HG02938 (cell line): ENCODE data around the gene ZNF18.
"Not testable (repeated sequence)": the region's sequence is repeated elsewhere in the genome, so short reads cannot be mapped to it uniquely, and the experiment has no call there.

Experiments used
- ATAC-seq: cut with Tn5 transposase; IDR thresholded peaks from one replicate; pipeline ENCODE4 v1.9.1; 2021; ENCODE audit warnings: mild to moderate bottlenecking, moderate library complexity; ENCODE audit not compliant: unreplicated experiment

The ZNF18 gene

DNA sequence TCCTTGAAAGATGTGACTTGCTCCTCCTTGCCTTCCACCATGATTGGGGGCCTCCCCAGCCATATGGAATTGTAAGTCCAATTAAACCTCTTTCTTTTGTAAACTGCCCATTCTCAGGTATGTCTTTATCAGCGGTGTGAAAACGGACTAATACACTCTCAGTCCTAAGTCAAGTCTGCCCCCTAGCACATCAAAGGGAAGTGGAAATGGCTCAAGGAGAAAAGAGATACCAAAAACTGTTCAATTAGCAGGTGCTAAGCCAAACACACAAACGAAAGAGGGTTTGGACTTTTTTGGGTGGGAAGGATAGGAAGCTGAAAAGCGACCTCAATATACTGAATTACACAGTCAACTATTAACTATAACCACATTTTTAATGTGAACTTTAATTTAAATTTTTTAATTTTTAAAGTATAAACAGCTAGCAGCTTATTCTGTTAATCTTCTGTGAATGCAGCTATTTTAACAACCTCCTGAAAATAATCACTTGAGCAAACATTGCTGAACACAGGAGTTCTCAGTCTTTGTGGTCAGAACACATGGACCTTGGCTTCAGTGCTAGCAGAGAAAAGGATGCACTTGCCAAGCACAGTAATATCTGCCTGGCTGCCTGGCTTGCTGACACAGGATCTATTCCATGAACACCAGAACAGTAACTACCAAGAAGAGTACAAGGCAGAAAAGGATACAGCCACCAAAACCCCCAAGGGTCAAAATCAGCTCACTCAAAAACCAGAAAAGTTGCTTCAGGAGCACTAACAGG is 10.9 kb downstream of the ZNF18 start:
- no peak for ATAC-seq

DNA sequence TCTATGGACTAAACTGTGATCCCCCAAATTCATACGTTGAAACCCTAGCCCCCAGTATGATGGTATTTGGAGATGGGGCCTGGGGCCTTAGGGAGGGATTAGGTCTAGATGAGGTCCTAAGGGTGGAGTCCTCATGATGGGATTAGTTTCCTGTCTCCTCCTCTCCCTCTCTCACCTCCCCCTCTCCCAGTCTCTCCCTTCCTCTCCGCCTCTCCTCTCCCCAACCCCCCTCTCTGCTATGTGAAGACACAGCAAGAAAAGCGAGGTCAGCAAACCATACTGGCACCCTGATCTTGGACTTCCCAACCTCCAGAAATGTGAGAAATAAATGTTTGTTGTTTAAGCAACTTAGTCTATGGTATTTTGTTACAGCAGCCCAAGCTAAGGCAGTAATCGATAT is 15.4 kb downstream of the ZNF18 start:
- no peak for ATAC-seq

DNA sequence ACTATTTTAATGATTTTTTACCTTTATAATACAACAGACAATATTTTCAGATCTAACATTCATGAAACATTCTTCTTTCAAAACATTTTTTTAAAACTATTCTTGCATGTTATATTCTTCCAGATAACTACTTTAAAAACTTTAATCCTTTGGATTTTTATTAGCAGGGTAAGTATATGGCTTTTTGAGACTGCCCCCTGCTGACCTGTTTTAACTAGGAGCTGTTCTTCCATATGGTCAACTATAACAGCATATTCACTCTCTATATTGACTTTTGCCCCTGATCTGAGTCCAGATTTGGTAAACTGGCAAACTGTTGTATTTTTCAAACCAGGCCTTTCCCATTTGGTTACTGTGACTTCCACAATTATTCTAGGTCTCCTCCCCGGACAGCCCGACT is 16.5 kb downstream of the ZNF18 start:
- no peak for ATAC-seq

DNA sequence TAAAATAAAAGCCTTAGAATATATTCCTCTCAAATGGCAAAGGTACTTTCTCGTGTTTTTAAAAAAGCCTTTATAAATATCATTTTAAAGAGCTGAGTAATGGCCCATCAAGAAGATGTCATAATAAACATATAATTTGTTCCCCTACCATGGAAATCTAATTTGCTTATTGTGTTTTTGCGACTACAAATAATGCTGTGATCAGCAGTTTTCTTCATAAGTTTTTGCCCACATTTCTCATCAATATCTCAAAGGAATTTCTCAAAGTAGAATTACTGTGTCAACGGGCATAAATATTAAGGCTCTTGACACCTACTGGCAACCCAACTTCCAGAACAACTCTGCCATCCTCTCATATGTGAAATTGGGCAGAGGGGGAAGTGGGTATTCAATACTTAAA is 17.5 kb downstream of the ZNF18 start:
- ATAC-seq: no peak

DNA sequence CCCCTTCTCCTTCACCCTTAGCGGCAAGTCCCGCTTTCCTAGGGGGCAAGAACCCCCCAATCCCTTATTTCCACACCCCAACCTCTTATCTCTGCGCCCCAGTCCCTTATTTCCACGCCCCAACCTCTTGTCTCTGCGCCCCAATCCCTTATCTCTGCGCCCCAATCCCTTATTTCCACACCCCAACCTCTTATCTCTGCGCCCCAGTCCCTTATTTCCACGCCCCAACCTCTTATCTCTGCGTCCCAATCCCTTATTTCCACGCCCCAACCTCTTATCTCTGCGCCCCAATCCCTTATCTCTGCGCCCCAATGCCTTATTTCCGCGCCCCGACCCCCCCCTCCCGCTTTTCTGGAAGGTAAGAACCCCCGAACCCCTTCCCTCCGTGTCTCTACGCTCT is 24.5 kb downstream of the ZNF18 start:
- not testable (repeated sequence) for ATAC-seq

DNA sequence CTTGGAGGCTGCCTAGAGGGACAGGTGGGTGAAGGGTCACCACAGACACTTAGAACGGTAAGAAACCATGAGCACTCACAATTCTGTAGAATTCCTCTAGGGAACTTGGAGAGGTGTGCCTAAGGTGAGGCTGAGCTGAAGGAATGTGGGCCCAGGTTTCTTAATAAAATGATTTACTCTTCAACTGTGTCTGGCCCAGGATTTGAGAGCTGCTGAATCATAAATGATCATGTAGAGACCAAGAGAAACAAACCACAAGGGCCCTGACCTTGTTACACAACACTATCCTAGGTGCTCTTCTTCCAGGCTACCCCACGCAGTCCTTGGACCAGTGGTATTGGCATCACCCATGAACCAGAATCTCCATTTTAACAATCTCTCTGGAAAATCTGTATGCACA is 27.7 kb downstream of the ZNF18 start:
- no peak for ATAC-seq

DNA sequence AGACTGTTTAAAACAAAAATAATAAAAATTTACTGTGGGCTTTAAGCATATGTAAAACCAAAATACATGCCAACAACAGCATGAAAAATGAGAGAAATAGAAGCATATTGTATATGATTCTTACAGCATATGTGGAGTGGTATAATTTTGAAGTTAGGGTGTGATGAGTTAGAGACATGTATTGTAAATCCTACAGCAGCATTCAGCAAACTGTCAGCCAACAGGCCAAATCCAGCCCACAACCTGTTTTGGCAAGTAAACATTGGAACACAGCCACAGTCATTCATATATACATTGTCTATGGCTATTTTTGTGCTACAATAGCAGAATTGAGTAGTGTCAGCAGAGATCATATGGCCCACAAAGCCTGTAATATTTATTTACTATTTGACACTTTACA is 42.3 kb downstream of the ZNF18 start:
- no peak for ATAC-seq

DNA sequence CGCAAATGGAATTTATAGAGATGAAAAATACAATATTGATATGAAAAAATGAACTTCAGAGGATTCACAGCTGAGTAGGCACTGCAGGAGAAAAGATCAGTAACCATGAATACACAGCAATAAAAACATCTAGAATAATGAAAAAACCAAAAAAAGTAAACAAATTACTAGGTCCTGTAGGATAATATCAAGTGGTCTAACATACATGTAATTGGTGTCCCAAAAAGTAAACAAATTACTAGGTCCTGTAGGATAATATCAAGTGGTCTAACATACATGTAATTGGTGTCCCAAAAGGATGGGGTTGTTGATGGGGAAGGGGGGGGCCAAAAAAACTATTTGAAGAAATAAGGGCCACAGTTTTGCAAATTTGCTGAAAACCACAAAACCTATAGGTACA is 43.4 kb downstream of the ZNF18 start:
- no peak for ATAC-seq

DNA sequence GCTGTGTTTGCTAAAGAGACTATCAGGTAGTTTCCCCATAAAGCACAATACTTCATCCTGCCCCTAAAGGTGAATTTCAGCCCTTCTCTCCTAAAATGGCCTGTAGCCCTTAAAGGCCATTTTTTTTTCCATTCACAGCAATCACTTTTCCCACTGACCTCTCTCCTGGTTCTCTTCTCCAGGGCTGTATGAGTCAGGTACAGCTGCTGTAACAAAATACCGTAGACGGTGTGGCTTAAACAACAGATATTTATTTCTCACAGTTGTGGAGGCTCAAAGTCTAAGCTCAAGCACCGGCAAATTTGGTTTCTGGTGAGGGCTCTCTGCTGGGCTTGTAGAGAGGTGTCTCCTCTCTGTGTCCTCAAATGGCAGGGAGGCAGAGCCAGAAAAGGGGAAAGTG is 44.7 kb downstream of the ZNF18 start:
- no peak for ATAC-seq

DNA sequence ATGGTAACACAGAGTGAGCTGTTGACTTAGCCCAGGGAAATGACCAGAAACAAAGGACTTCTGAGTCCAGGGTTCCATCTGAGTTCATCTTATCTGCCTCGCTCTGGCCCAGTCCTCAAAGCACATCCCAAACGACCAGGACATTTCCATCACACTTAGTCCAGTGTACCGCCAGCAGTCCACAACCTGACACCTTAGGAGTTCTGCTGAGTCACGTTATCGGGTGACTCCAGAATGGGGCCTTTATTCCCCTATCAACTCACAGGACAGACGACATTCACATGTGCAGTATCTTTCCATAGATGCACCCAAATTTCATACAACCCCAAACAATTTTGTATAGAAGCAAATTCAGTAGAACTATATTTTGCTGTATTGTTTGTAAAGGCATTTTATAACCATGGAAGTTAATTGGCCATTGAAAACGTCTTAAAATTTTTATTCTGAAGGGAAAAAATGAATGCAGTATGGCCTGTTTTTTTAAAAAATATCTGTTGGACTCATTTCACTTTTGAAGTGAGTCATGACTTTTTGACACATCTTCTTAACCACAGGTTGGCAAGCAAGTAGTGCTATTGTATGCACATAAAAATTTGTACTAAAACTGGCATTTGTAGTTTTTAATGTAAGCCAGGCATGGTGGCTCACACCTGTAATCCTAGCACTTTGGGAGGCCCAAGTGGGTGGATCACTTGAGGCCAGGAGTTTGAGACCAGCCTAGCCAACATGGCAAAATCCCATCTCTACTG is 46.3 kb downstream of the ZNF18 start:
- ATAC-seq: no peak

DNA sequence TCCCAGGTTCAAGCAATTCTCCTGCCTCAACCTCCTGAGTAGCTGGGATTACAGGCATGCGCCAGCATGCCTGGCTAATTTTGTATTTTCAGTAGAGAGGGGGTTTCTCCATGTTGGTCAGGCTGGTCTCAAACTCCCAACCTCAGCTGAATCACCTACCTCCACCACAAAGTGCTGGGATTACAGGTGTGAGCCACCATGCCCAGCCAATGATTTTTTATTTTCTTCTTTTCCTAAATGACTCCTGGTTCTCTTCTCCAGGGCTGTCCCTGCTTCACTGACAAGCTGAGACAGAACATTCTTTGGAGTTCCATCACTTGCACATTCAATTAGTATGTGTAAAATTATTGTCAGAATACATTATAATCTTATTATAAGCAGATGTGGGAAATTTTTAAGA is 47.7 kb downstream of the ZNF18 start:
- ATAC-seq: not testable (repeated sequence)

DNA sequence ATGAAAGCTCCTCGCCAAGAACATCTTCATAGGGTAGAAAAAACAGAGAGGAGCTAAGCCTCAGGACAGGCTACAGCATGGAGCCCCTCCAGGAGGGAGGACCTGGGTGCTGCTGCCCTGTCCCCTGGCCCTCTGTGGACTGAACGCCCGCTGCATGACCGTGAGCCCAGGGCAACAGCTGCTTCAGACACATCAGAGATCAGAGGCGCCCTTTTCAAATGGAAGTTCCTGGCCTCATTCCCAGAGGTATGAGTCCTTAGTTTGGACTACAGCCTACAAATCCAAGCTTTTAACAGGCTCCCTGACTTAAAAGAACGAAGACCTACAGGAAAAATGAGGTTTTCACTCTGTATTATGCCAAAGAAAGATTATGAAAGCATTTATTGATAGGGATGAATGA is 48.5 kb downstream of the ZNF18 start:
- no peak for ATAC-seq

DNA sequence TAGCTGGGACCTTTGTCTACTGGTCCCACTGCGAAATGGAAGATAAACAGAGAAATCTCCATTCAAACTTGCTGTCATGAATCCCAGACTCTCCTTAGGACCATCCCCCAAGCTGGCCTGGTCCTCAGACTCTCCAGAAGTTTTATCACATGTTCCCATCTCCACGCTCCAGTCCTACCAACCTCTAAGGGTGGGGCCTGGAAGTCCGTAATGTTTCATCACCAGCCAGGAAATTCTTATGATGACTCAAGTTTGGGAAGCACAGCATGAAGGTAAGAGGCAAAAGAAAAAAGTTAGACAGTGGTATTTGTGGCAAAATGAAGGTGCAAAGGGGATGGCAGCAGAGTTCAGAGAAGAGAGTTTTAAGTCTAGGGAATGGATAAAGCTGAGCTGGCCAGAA is 52.7 kb downstream of the ZNF18 start:
- ATAC-seq: no peak

DNA sequence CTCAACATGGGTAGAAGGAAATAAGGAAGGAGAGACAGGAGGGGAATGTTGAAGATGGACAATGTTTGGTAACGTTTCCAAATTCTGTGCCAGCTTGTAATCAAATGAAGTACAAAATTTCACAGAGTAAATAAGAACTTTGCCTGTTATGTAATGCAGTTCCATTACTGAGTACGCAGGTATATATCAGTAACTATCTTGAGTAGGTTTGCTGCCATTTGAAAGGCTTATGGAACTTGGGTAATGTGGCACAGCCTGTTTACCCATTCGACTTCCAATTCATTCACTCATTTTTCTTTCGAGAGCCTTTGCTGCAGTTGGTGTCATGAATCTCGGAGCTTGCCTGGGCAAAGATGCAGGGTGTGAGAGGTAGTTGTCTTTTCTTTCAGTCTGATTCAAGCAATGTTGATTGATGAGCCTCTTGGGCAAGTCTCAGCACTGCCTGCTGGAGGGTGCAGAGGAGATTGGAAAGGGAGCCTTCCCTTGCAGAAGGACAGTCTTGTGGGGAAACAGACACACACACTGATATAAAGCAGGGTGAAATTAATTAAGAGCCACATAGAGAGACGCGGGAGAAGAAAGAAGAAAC is 53.4 kb downstream of the ZNF18 start:
- ATAC-seq: no peak

DNA sequence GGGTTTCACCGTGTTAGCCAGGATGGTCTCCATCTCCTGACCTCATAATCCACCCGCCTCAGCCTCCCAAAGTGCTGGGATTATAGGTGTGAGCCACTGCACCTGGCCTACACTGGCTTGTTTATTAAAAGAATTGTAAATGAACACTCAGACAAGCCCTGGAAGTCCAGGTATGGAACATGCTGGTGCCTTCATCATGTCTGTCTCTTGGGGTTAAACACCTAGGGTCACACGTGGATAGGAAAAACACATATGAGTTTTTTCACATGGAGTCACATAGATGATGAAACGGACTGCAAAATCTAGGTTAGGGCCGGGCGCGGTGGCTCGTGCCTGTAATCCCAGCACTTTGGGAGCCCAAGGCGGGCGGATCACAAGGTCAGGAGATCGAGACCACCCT is 54.2 kb downstream of the ZNF18 start:
- ATAC-seq: not testable (repeated sequence)

DNA sequence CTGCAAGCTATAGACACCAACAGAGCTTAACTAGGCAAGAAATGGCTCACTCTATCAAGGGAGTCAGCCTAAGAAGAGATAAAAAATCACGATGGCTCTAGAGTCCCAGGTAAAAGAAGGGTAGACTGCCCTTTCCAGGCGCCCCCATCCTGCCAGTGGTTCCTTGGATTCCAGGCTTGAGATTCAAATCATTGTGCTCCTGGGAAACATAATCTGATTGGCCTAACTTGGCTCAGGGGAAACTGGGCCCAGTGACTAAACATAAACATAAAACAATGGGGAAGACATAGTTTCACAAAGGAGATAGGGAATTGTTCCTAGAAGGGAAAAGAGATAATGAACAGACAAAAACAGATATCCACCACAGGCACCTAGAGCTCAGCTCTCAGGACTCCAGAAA is 56.4 kb downstream of the ZNF18 start:
- ATAC-seq: no peak

DNA sequence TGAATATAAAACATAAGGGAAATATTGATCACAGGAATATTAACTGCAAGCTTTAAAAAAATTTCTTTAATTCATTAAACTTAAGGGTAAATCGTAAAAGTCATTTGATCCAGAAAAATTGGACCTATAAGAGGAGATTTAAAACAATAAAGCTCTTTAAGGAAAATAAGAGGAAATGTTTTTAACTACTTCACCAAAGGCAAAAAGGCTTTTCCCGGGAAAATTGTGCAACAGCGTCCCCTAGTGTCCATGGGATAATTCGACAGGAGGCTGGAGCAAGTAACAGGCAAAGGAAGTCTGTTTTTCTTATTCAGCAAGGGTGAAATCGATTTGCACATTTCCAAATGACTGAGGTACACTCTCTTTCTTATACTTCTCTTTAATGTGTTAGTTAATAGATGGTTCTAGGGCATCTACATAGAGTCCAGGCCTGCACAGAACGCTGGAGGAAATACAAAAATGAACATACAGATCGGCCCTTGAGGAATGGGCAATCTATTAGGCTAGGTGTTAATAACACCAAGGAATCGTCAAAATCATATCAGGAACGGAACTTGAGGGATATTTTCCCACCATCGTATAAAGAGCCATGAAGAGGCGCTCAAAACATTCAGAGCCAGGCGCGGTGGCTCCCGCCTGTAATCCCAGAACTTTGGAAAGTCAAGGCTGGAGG is 61.4 kb downstream of the ZNF18 start:
- no peak for ATAC-seq

DNA sequence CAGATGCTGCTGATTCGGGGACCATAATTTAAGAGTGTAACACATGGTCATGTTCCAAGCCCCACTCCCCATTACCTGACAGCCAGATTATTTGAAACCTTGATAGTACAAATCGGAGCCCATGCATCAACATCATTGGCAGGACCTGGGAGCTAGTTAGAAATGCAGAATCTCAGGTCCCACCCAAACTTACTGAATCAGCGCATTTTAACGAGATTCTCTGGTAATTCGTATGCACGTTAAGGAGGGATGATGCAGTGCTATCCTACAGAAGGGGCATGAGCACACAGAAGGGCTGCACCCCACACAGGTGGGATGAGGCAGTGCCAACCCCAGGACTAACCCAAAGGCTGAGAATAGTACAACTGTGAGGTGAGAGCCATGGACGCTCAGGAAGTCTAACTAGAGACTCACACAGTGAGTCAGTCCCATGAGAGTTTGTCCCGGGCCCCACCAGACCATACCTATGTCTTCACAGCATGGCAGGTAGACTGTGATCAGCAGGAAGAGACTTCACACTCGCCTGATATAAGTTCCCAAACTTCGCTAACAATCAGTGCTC is 64.9 kb downstream of the ZNF18 start:
- ATAC-seq: no peak

DNA sequence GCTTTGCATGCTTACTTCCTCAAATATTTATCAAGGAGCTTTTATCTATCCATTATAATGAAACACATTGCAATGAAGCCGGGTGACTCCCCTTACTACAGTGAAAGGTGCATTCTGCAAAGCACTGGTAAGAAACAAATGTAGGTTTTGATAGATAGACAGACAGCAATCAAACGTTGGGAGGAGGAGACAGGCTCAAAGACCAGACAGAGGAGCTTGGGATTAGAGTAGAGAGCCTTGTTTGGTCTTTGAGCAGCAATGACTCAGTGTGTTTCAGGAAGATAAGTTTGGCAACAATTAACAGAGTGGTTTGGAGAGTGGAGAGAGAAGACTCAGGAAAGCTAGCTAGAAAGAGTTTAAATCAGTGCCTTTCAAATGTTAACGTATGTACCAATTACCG is 68.8 kb downstream of the ZNF18 start:
- no peak for ATAC-seq
